Naive thymus-derived CD8-positive, alpha-beta T cell (primary cell): ENCODE data around the gene CHST3. TPM values are rescaled to one million over a fixed set of nuclear protein-coding genes. Genes with fewer than 3 reads are reported as not detected.
A peak's percentile ranks its signal among the peaks of the same experiment; 100 is the strongest.

Experiments
- ATAC-seq, 2 donors: fragments of 150-1000 bp; cut with Tn5 transposase in 1 of 2; sonication (Bioruptor Pico), chemical (Tn5 transposase) in 1 of 2; 1 replicate in 1 of 2; 2 replicates in 1 of 2; pipeline ENCODE4 v1.10.0; 2021; ENCODE audit warnings: mild to moderate bottlenecking in 2 of 2, moderate library complexity in 2 of 2
- POLR2A ChIA-PET: fragments of 350-600 bp; sonication (Branson Sonifier 250); formaldehyde crosslinking; loops from one replicate; lab custom pipeline; 2021; ENCODE audit warnings: antibody characterized with exemption; lab: Charles Lee
- DNase-seq, 10 donors: peaks; one replicate each; pipeline versions ENCODE4 v3.0.0 to v3.0.0-alpha.2; 2020 to 2022
- H3K27ac Mint-ChIP-seq, 10 donors: one replicate each; pipeline ENCODE4 v1.8.0; 2020 to 2022; ENCODE audit warnings: mild to moderate bottlenecking in 10 of 10, mixed read lengths in 10 of 10, moderate library complexity in 4 of 10, inconsistent platforms in 1 of 10
- H3K27me3 Mint-ChIP-seq, 5 donors: one replicate each; pipeline ENCODE4 v1.8.0; 2021 to 2022; ENCODE audit warnings: mixed read lengths in 5 of 5
- H3K36me3 Mint-ChIP-seq, 3 donors: one replicate each; pipeline ENCODE4 v1.8.0; 2020 to 2022; ENCODE audit warnings: mixed read lengths in 3 of 3, mild to moderate bottlenecking in 2 of 3, inconsistent platforms in 1 of 3
- H3K4me1 Mint-ChIP-seq, 4 donors: one replicate each; pipeline ENCODE4 v1.8.0; 2021 to 2022; ENCODE audit warnings: mixed read lengths in 4 of 4
- H3K4me3 Mint-ChIP-seq, 10 donors: one replicate each; pipeline ENCODE4 v1.8.0; 2020 to 2022; ENCODE audit warnings: mild to moderate bottlenecking in 10 of 10, mixed read lengths in 10 of 10, moderate library complexity in 6 of 10, inconsistent platforms in 1 of 10
- H3K9me3 Mint-ChIP-seq, 9 donors: one replicate each; pipeline ENCODE4 v1.8.0; 2020 to 2022; ENCODE audit warnings: mixed read lengths in 9 of 9, mild to moderate bottlenecking in 3 of 9, inconsistent platforms in 1 of 9, moderate library complexity in 1 of 9
- polyA plus RNA-seq, 3 donors: library from polyadenylated mRNA; unstranded; fragments of 300-500 nt; fragmentation: Illumina TruSeq; gene quantifications; one replicate each; pipeline ENCODE4 v1.2.3, GENCODE V29; 2021
- total RNA-seq, 8 experiments: library from RNA in 2 of 8; stranded (reverse) in 2 of 8; gene quantifications; one replicate each; pipeline ENCODE4 v1.2.3 and lab custom pipeline; 2021 to 2026

CHST3 gene
- total and polyA plus RNA-seq, 5 experiments from 2014 or later = not detected

DNA sequence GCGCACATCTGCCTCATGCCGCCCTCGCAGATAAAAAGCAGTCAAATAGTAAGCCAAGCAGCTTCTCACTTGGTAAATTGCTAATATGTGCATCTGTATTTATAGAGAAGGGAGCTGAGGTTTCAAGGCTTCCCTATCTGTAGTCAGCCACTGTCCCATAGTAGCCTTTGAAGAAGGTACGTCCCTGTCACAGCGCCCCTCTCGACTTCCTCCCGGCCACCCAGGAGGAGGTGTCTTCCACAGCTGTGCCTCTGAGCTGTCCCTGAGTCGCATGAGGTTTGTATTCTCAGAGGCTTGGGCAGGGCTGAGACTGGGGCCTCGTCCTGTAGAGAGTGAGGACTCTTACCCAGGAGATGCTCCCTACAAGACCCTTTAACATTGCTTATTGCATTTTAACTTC, 75.2 kb downstream of the CHST3 start:
- Mint-ChIP-seq H3K4me3 (no peak overlapping the region), H3K4me1 (peaks cover 0 to 4% (median under 1%) of the 10 kb centered on the region in 4 donors), H3K27ac (no peak overlapping the region), H3K27me3 (peaks cover 0 to 2% (median 0%) of the 10 kb centered on the region in 5 donors), H3K36me3 (no peaks in the 10 kb centered on the region), H3K9me3 (no peaks in the 10 kb centered on the region)
- ATAC-seq (no peak), DNase-seq (no peak)
- POLR2A ChIA-PET = no interaction called here

- H3K9me3 Mint-ChIP-seq = no peaks in the 10 kb centered on the region
- ATAC-seq (no peak), DNase-seq (no peak)
- no peaks in the 10 kb centered on the region for H3K36me3 Mint-ChIP-seq
- H3K27me3 Mint-ChIP-seq = peaks cover 0 to under 1% (median 0%) of the 10 kb centered on the region in 5 donors
- peak overlapping the region in 2 of 10 donors; percentile 20 to 29 for H3K27ac Mint-ChIP-seq
- peaks cover 0 to 4% (median under 1%) of the 10 kb centered on the region in 4 donors for H3K4me1 Mint-ChIP-seq
- POLR2A ChIA-PET = no interaction called here
- no peak overlapping the region for H3K4me3 Mint-ChIP-seq
Observed at GRCh38 chr10:72041491-72041890, 77.3 kb downstream of the CHST3 start.

DNA sequence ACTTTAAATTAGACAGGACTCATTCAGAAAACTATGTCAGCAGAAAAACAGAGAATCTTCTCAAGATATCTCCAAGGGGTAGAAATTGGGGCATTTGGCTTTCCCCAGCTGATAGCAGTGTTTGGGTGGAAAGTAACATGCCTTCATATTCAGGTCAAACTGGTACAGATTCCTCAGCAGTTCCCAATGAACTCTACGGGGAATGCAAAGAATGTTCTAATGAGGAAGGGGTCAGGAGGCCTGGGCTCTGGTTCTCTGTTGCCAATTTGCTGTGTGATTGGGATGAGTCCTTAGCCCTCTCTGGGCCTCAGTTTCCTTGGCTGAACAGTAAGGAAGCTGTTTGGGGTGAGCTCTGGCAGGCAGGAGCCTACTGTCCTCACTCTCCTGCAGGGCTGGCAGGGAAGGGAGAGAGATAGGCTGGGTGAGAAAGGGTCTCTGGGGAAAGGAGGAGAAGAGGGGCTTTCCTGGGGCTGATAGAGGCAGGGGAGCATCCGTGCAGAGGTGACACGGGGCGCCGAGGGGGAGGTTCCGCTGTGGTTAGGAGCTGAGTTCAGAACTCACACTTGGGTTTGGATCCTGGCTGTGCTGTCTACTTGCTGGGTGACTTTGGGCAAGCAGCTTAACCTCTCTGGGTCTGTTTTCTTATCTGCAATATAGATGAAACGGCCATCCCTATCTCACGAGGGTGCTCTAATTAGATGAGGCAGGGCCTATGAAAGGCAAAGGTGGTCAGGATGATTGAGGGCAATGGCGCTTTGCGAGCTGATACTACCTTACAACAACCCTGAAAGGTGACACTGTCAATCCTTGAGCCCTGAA, 79.0 kb downstream of the CHST3 start:
- H3K27ac Mint-ChIP-seq = peak overlapping the region in 3 of 10 donors; percentile 27 to 77 (median 32)
- H3K9me3 Mint-ChIP-seq = no peaks in the 10 kb centered on the region
- peaks cover under 1 to 4% (median 1%) of the 10 kb centered on the region in 4 donors for H3K4me1 Mint-ChIP-seq
- no peak overlapping the region for H3K4me3 Mint-ChIP-seq
- no peaks in the 10 kb centered on the region for H3K36me3 Mint-ChIP-seq
- H3K27me3 Mint-ChIP-seq = no peaks in the 10 kb centered on the region
- POLR2A ChIA-PET = interaction anchor here (0.9 kb wide), 1 partner anchor 16 kb away, joined by 3 read pairs; no protein-coding TSS in a partner anchor
- no peak for ATAC-seq
- no peak for DNase-seq

DNA sequence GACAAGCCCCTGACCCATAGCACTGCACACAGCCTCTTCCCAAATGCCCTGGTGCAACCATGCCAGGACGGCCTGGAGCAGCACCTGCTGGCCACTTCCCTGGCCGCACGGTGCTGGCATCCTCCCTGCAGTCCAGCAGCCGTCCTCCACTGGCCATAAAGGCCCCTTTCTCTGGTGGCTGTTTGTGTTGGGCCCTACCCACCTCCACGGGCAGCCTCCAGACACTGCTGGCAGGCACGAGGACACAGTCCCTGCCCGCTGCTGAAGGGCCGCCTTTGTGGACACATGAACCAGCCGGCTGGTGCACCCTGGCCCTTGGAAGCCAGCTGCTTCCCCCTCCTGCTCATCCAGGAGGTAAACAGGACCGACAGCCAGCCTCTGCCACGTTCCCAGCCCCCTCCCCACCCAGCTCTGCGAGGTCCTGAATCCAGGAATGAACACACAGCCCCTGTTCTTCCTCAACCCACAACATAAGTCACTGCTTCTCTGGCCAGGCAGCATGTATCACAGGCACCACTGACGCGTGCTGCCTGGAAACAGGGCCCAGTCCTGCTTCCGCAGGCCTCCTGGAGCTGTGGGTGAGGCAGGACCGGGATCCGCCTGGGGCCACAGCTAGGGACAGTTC, 80.3 kb downstream of the CHST3 start:
- Mint-ChIP-seq H3K27ac (peak overlapping the region in 1 of 10 donors; percentile 61), H3K4me3 (no peak overlapping the region), H3K4me1 (peaks cover 6 to 14% (median 6%) of the 10 kb centered on the region in 4 donors), H3K36me3 (no peaks in the 10 kb centered on the region), H3K27me3 (no peaks in the 10 kb centered on the region), H3K9me3 (no peaks in the 10 kb centered on the region)
- POLR2A ChIA-PET = interaction anchor here (0.6 to 1.5 kb wide), 3 partner anchors 10 to 109 kb away, joined by 3 read pairs; no protein-coding TSS in a partner anchor
- ATAC-seq (no peak), DNase-seq (no peak)

DNA sequence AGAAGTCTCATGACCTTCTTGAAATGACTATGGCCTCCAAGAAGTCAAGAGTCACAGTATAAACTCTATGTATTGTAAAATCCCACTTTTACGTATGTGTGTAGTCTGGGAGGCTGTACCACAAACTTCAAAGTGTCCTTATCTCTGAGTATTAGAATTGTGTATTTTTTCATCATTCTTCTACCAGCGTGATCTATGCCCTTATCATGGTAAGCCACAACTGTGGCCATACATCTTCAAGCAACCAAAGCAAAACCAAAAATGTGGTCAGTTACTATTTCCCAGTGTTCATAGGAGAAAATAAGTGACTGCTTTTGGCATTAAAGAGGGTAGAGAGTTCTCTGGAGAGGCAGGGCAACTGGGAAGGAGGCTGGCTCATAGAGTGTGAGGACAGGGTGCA, 81.4 kb downstream of the CHST3 start:
- Mint-ChIP-seq H3K4me3 (no peak overlapping the region), H3K9me3 (no peaks in the 10 kb centered on the region), H3K36me3 (no peaks in the 10 kb centered on the region), H3K27ac (peak overlapping the region in 1 of 10 donors; percentile 14), H3K4me1 (peaks cover 6 to 16% (median 6%) of the 10 kb centered on the region in 4 donors), H3K27me3 (no peaks in the 10 kb centered on the region)
- POLR2A ChIA-PET = interaction anchor here (1.5 kb wide), 1 partner anchor 9 kb away, joined by 3 read pairs; no protein-coding TSS in a partner anchor
- no peak for DNase-seq
- no peak for ATAC-seq

GRCh38 chr10:72048450-72049124, 84.4 kb downstream of the CHST3 start:
- Mint-ChIP-seq H3K4me1 (peaks cover 5 to 16% (median 7%) of the 10 kb centered on the region in 4 donors), H3K36me3 (no peaks in the 10 kb centered on the region), H3K9me3 (no peaks in the 10 kb centered on the region), H3K4me3 (no peak overlapping the region), H3K27me3 (no peaks in the 10 kb centered on the region), H3K27ac (peak overlapping the region in 6 of 10 donors; percentile 8 to 61 (median 33))
- POLR2A ChIA-PET = interaction anchor here (0.7 to 2.5 kb wide), 8 partner anchors 10 to 729 kb away, joined by 3 to 15 read pairs (median 4); partner anchors contain the start of genes ANAPC16, ASCC1 and SPOCK2
- DNase-seq (peak; percentile 77 to 92 (median 86)), ATAC-seq (peak; percentile 98 to 99)

DNA sequence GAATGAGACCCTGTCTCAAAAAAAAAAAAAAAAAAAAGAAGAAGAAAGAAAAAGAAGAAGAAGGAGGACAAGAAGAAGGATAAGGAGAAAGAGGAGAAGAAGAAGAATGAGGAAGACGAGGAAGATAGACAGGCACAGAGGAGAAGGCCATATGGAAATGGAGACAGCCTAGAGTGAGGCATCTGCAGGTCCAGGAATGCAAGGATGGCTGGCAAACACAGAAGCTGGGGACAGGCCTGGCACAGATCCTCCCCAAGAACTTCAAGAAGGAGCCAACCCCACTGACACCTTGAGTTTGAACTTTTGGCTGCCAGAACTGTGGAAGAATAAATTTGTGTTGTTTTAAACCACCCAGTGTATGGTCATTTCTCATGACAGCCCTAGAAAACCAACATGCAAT, 85.3 kb downstream of the CHST3 start:
- POLR2A ChIA-PET = interaction anchor here (0.5 to 2.5 kb wide), 10 partner anchors 9 to 296 kb away, joined by 3 to 15 read pairs (median 4); partner anchors contain the start of genes ANAPC16, ASCC1 and SPOCK2
- ATAC-seq (no peak), DNase-seq (no peak)
- Mint-ChIP-seq H3K36me3 (no peaks in the 10 kb centered on the region), H3K9me3 (no peaks in the 10 kb centered on the region), H3K4me3 (no peak overlapping the region), H3K4me1 (peaks cover 4 to 16% (median 7%) of the 10 kb centered on the region in 4 donors), H3K27ac (peak overlapping the region in 1 of 10 donors; percentile 18), H3K27me3 (no peaks in the 10 kb centered on the region)

DNA sequence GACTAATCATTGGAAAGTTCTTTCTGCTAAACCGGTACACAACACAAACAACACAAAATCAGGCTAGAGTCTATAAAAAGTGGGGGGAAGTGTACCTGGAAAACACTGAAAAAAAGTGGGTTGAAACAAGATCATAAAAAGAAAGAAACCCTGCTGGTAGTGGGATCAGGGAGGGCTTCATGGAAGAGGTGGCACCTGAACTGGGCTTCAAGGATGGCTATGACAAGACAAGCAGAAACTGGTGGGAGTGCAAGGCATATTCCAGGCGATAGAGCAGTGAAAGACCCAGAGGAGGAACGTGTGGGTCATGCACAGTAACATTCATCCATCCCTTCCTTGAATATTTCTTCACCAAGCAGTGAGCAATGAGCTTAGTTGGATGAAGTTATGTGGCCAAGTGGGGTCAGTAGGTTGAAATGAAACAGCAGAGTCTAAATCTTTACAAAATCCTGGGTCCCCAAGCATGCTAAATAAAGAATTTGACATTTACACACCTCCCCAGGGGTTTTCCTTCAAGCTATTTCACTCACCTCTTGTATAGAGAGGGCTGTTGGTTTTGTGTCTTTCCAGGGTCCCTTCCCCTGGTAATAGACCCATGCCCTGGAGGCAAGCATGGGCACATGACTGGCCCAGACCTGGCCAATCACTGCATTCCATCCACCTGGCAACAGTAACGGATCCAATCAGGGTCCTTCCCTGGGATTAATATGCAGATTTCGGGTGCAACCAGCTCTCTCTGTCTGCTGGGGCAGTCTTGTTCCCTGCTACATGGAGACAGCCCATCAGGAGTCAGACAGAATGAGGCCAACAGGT, 86.0 kb downstream of the CHST3 start:
- peak overlapping the region in 1 of 10 donors; percentile 43 for H3K27ac Mint-ChIP-seq
- POLR2A ChIA-PET = interaction anchor here (0.5 to 2.1 kb wide), 9 partner anchors 8 to 171 kb away, joined by 3 to 11 read pairs (median 4); partner anchors contain the start of genes ANAPC16, ASCC1 and SPOCK2

DNA sequence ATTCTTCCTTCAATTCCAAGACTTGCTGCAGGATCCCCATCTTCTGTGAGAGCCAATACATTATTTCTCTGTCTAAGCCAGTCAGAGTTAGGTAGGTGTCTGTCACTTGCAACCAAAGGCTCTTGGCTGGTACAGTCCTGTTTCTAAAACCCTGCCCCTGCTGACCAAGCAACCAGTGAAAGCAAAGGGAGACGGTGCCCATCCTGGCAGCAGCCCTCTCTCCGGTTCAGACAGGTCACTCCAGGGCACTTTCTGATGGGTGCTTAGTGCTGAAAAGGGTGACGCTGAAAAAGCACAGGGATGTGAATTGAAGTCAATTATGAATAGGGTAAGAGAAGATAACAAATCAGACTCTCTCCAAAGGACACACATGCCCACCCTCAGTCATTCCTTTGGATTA, 86.7 kb downstream of the CHST3 start:
- Mint-ChIP-seq H3K4me1 (peaks cover 8 to 16% (median 13%) of the 10 kb centered on the region in 4 donors), H3K27me3 (no peaks in the 10 kb centered on the region), H3K4me3 (no peak overlapping the region), H3K27ac (peak overlapping the region in 1 of 10 donors; percentile 43), H3K9me3 (no peaks in the 10 kb centered on the region), H3K36me3 (no peaks in the 10 kb centered on the region)
- POLR2A ChIA-PET = interaction anchor here (1.5 kb wide), 2 partner anchors 9 to 37 kb away, joined by 3 to 4 read pairs; partner anchors contain the start of gene SPOCK2
- ATAC-seq (no peak), DNase-seq (no peak)

More for the DNA sequence above, 86.0 kb downstream of the CHST3 start:
- no peaks in the 10 kb centered on the region for H3K9me3 Mint-ChIP-seq
- no peaks in the 10 kb centered on the region for H3K27me3 Mint-ChIP-seq
- H3K36me3 Mint-ChIP-seq = no peaks in the 10 kb centered on the region
- no peak overlapping the region for H3K4me3 Mint-ChIP-seq
- no peak for DNase-seq
- peaks cover 6 to 16% (median 12%) of the 10 kb centered on the region in 4 donors for H3K4me1 Mint-ChIP-seq
- no peak for ATAC-seq

- H3K36me3 Mint-ChIP-seq = no peaks in the 10 kb centered on the region
- H3K9me3 Mint-ChIP-seq = no peaks in the 10 kb centered on the region
- peaks cover 13 to 27% (median 18%) of the 10 kb centered on the region in 4 donors for H3K4me1 Mint-ChIP-seq
- POLR2A ChIA-PET = interaction anchor here (0.6 to 1.2 kb wide), 9 partner anchors 9 to 274 kb away, joined by 3 to 4 read pairs (median 3); no protein-coding TSS in a partner anchor
- H3K27me3 Mint-ChIP-seq = no peaks in the 10 kb centered on the region
- ATAC-seq (no peak), DNase-seq (no peak)
- no peak overlapping the region for H3K4me3 Mint-ChIP-seq
- H3K27ac Mint-ChIP-seq = no peak overlapping the region
Observed at GRCh38 chr10:72053690-72054089, 89.5 kb downstream of the CHST3 start.

GRCh38 chr10:72056113-72056512, 91.9 kb downstream of the CHST3 start:
- POLR2A ChIA-PET = interaction anchor here (0.6 to 7.7 kb wide), 6 partner anchors 8 to 569 kb away, joined by 3 to 64 read pairs (median 4); no protein-coding TSS in a partner anchor
- H3K27me3 Mint-ChIP-seq = no peaks in the 10 kb centered on the region
- ATAC-seq (no peak), DNase-seq (no peak)
- H3K9me3 Mint-ChIP-seq = no peaks in the 10 kb centered on the region
- H3K4me3 Mint-ChIP-seq = no peak overlapping the region
- peak overlapping the region in 2 of 10 donors; percentile 6 to 15 for H3K27ac Mint-ChIP-seq
- H3K36me3 Mint-ChIP-seq = peaks cover 0 to 13% (median 0%) of the 10 kb centered on the region in 3 donors
- H3K4me1 Mint-ChIP-seq = peaks cover 31 to 40% (median 33%) of the 10 kb centered on the region in 4 donors
